22Rv1 (cell line): Measurements from ENCODE around the gene NECTIN2.

Source experiments
- ZFX ChIP-seq: fragments of 450-650 bp; IDR thresholded peaks from 2 replicates; pipeline ENCODE4 v1.6.1; 2017; ENCODE audit warnings: antibody characterized with exemption, borderline replicate concordance
- TF ChIP-seq, protein P1 (sequence below): fragments of 450-650 bp; IDR thresholded peaks from 2 replicates; pipeline ENCODE4 v1.5.1; 2017; ENCODE audit warnings: mild to moderate bottlenecking

DNA sequence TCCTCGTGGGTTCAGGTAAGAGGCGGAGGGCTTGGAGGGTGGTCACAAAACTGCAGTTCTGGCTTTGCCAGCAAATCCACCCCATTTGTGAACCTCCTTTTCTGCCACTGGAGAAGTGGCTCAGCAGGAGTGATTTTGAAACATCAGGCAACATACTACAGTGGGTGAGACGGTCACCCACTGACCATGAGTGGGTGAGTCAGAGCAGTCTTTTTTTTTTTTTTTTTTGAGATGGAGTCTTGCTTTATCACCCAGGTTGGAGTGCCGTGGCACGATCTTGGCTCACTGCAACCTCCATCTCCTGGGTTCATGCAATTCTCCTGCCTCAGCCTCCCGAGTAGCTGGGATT is 47.9 kb downstream of the NECTIN2 start:
- TF ChIP-seq, protein P1, sequence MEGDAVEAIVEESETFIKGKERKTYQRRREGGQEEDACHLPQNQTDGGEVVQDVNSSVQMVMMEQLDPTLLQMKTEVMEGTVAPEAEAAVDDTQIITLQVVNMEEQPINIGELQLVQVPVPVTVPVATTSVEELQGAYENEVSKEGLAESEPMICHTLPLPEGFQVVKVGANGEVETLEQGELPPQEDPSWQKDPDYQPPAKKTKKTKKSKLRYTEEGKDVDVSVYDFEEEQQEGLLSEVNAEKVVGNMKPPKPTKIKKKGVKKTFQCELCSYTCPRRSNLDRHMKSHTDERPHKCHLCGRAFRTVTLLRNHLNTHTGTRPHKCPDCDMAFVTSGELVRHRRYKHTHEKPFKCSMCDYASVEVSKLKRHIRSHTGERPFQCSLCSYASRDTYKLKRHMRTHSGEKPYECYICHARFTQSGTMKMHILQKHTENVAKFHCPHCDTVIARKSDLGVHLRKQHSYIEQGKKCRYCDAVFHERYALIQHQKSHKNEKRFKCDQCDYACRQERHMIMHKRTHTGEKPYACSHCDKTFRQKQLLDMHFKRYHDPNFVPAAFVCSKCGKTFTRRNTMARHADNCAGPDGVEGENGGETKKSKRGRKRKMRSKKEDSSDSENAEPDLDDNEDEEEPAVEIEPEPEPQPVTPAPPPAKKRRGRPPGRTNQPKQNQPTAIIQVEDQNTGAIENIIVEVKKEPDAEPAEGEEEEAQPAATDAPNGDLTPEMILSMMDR: no peak
- TF ChIP-seq ZFX: no peak
